Activated naive CD4-positive, alpha-beta T cell treated with anti-CD3 and anti-CD28 coated beads, Interleukin-2, amount 10 ng/mL, durations not matched to agents 7 days and 5 days (primary cell): Measurements from ENCODE around the gene SYNDIG1.

Experiments
- CTCF ChIA-PET: fragments of 350-600 bp; sonication (Branson Sonifier 250); formaldehyde crosslinking; loops from one replicate; lab custom pipeline; 2021; ENCODE audit warnings: antibody characterized with exemption; lab: Charles Lee
- DNase-seq: peaks from one replicate; pipeline ENCODE4 v3.0.0-alpha.2; 2020
- H3K27ac Mint-ChIP-seq: one replicate; pipeline ENCODE4 v1.8.0; 2021; ENCODE audit warnings: mild to moderate bottlenecking, moderate library complexity, mixed read lengths
- H3K27me3 Mint-ChIP-seq: one replicate; pipeline ENCODE4 v1.8.0; 2021; ENCODE audit warnings: mild to moderate bottlenecking, mixed read lengths
- H3K36me3 Mint-ChIP-seq: one replicate; pipeline ENCODE4 v1.8.0; 2021; ENCODE audit warnings: mixed read lengths
- H3K4me1 Mint-ChIP-seq: one replicate; pipeline ENCODE4 v1.8.0; 2021; ENCODE audit warnings: mixed read lengths
- H3K4me3 Mint-ChIP-seq: one replicate; pipeline ENCODE4 v1.8.0; 2021; ENCODE audit warnings: mild to moderate bottlenecking, moderate library complexity, mixed read lengths
- H3K9me3 Mint-ChIP-seq: one replicate; pipeline ENCODE4 v1.8.0; 2021; ENCODE audit warnings: mixed read lengths

Gene SYNDIG1

DNA sequence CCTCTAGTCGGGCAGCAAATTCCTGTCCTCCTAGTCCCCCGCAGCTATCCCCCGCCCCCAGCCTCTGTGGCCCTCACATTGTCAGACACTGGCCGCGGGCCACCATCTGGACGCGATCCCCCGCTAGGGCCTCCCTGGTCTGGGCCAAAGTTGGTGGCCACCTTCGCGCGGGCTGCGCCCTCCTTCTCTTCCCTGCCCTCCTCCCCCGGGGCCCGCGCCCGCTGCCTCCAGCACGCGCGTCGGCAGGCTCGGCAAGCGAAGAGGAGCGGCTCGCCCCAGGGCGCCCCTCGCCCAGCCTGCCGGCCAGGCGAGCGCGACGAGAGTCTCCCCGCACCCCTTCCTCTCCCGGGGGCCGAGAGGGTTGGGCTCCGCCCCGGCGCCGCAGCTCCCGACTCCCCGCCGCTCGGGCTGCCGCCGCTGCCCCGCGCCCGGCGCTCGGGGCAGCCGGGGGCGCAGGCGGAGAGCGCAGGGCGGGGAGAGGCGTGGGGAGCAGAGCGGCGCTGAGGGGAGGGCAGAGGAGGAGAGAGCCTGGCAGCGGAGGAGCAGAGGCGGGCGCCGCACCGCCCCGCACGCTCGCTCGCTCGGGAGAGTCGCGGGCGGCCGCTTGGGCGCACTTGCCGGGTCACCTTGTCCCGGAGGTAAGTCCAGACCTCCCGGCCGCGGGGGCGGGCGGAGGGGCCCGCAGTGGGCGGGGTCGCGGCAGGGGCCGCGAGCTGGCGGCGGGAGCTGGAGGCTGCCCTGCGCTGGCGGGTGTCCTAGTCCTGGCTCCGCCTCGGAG lies at the start of gene SYNDIG1:
Gene SYNDIG1, plus strand, starts transcription at position 514 of the 778 bp plus-strand sequence. CDS start 73,469 bp downstream, outside the sequence.
- no peak within 1 kb of the TSS for H3K4me3 Mint-ChIP-seq
- H3K9me3 Mint-ChIP-seq: no peaks in the 10 kb centered on the region
- H3K27me3 Mint-ChIP-seq: peaks cover 94% of the 10 kb centered on the region
- no peak for DNase-seq
- H3K36me3 Mint-ChIP-seq: no peaks in the 10 kb centered on the region
- peaks cover 11% of the 10 kb centered on the region for H3K4me1 Mint-ChIP-seq
- CTCF ChIA-PET: no interaction called here
- no peak within 1 kb of the TSS for H3K27ac Mint-ChIP-seq

DNA sequence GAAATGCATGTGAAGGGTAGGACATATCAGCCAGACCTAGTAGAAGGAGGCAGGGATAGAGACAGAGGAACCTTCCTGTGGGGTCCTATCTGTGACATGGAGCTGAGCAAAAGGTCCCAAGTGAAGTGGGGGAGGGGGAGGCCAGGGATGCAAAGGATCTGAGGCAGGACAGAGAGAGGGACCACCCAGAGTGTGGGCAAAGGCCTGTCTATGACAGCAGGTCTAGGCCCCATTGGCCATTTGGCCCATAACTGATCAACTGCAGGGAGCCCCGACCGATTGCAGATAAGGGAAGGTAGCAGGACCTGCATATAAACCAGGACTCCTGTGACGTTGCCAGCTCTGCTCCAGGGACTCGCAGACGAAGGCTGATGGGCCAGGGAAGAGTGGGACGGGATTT lies 49.6 kb upstream of the SYNDIG1 start:
- DNase-seq: no peak
- Mint-ChIP-seq H3K27ac (no peak overlapping the region), H3K4me3 (no peak overlapping the region), H3K36me3 (peaks cover 2% of the 10 kb centered on the region), H3K4me1 (no peaks in the 10 kb centered on the region), H3K9me3 (peaks cover 15% of the 10 kb centered on the region), H3K27me3 (peaks cover 13% of the 10 kb centered on the region)
- CTCF ChIA-PET: no interaction called here

DNA sequence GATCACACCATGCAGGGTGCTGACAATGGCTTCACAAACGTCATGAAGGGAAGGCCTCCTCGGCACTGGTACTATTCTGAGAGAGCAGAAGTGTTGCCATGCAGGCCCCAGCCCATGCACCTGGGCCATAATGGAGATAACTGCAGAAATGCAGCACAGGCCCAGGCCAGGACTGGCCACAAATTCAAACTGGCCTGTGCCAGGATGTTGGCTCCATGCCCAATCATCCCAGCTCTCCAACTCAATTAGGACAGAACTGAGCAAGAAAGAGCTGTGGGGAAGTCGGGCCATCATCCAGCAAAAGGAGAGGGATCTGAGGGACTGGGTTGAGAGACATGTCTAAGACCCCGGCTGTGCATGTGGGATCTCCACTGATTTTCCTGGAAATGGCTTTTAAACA lies 48.9 kb upstream of the SYNDIG1 start:
- Mint-ChIP-seq H3K9me3 (peaks cover 12% of the 10 kb centered on the region), H3K4me3 (no peak overlapping the region), H3K27me3 (peaks cover 14% of the 10 kb centered on the region), H3K4me1 (no peaks in the 10 kb centered on the region), H3K36me3 (peaks cover 2% of the 10 kb centered on the region), H3K27ac (no peak overlapping the region)
- CTCF ChIA-PET: no interaction called here
- no peak for DNase-seq

DNA sequence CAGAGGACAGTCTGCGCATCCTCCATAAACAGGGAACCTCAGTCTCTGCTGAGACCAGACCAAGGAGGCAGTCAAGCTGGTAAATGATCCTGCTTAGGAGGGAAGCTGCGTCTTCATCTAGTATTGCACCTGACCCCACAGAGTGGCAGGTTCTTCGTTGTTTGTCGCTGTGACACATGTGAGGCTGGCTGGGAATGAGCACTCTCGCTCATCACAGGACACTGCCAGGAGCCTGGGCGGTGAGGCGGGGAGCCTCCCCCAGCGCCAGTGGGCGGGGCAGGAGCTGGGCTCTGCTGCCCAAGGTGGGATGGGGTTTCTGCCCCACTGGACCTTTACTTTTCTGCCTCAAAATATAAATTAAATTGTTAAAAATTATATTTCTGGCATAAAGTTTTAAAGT lies 48.4 kb upstream of the SYNDIG1 start:
- Mint-ChIP-seq H3K4me1 (no peaks in the 10 kb centered on the region), H3K27me3 (peaks cover 17% of the 10 kb centered on the region), H3K4me3 (no peak overlapping the region), H3K36me3 (no peaks in the 10 kb centered on the region), H3K9me3 (peaks cover 7% of the 10 kb centered on the region), H3K27ac (no peak overlapping the region)
- CTCF ChIA-PET: no interaction called here
- DNase-seq: no peak

DNA sequence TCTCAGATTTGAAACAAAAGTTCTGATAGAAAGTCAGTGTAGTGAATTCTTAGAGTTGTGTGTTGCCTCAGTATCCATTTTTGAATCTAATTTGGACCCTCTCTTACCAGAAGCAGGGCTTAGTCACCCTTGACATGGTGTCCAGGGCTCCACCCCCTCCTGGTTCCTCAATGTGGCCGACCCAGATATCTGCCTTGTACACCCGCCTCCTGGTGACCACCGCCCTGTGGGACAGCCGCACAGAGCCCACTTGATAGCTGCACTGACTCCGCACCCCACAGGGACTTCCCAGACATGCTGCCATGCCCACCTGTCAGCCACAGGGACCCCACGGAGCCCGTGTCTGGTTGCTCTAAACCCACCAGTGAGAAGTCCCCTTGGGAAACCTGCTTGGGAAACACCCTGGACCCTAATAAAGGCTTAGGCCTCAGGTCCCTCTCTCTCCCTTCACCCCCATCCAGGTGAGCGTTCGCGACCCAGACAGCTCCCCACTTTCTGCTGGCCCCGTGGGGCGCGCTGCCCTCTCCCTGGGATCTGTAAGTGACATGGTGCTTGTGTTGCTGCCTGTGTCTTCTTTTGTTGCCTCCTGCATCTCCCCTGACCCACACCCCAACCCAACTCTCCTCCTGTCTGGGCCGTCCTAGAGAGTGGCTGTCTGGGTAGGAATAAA lies 47.2 kb upstream of the SYNDIG1 start:
- H3K27me3 Mint-ChIP-seq: peaks cover 17% of the 10 kb centered on the region
- CTCF ChIA-PET: no interaction called here
- no peak overlapping the region for H3K4me3 Mint-ChIP-seq
- DNase-seq: no peak
- H3K27ac Mint-ChIP-seq: no peak overlapping the region
- no peaks in the 10 kb centered on the region for H3K4me1 Mint-ChIP-seq
- H3K9me3 Mint-ChIP-seq: no peaks in the 10 kb centered on the region
- H3K36me3 Mint-ChIP-seq: no peaks in the 10 kb centered on the region

DNA sequence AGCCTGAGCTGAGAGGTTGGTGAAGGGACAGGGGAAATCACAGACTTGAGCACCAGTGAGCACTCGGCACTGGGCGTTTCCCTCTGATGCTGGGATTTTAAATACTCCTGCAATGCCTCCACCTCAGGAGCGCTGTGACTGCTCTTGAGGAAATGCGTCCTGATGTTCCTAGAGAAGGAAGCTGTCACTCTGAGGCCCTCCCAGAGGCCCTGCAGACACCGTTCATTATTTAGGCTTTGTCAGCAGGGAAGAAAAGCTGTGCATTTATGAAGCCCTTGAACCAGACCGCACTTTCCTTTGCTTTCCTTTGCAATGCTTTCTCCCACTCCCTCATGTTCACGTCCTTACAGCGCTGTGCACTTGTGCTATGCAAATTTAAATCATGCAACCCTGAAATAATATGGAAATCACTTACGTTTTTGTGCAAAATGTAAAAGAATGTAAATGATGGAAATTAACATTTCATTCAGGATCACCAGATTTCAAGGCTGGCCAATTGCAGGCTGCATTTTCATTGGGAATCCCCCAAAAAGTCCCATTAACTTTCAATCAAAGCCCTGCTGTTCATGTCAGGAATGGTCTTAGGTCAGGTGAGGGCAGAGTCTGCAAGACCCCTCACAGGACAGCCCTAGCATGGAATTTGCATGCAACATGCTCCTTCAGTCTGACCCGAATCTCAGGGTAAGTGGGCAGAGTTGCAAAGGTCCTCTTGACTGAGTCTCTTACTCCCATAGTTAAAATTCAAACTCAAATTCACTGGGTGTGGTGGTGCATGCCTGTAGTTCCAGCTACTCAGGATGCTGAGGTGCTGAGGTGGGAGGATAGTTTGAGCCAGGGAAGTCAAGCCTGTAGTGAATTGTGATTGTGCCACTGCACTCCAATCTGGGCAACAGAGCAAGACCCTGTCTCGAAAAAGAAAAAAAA lies 45.8 kb upstream of the SYNDIG1 start:
- H3K27me3 Mint-ChIP-seq: peaks cover 17% of the 10 kb centered on the region

DNA sequence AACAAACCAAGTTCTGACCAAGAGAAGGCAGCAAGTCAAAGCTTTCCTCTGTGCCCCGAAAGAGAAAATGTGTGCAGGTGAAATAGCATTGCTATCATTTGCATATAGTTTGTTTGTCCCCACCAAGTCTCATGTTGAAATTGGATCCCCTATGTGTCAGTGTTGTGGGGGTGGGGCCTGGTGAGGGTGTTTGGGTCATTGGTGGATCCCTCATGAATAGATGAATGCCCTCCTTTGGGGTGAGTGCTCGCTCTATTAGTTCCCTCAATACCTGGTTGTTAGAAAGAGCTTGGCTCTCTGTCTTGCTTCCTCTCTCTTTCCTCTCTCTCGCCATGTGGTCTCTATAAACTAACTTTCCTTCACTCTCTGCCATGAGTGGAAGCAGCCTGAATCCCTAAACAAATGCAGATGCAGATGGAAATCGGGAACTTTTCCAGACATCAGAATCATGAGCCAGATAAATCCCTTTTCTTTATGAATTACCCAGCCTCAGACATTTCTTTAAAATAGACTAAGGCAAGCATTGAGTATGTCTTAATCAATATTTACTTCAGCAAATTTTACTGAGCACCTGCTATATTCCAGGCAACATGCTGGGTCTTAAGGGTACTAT lies 43.8 kb upstream of the SYNDIG1 start:
- H3K4me3 Mint-ChIP-seq: no peak overlapping the region
- no peak overlapping the region for H3K27ac Mint-ChIP-seq
- DNase-seq: no peak
- no peaks in the 10 kb centered on the region for H3K4me1 Mint-ChIP-seq
- H3K9me3 Mint-ChIP-seq: no peaks in the 10 kb centered on the region
- CTCF ChIA-PET: no interaction called here
- H3K36me3 Mint-ChIP-seq: no peaks in the 10 kb centered on the region
- H3K27me3 Mint-ChIP-seq: peaks cover 19% of the 10 kb centered on the region

More for the DNA sequence above, 45.8 kb upstream of the SYNDIG1 start:
- Mint-ChIP-seq H3K4me3 (no peak overlapping the region), H3K27ac (no peak overlapping the region), H3K9me3 (no peaks in the 10 kb centered on the region), H3K4me1 (no peaks in the 10 kb centered on the region), H3K36me3 (no peaks in the 10 kb centered on the region)
- CTCF ChIA-PET: no interaction called here
- no peak for DNase-seq

DNA sequence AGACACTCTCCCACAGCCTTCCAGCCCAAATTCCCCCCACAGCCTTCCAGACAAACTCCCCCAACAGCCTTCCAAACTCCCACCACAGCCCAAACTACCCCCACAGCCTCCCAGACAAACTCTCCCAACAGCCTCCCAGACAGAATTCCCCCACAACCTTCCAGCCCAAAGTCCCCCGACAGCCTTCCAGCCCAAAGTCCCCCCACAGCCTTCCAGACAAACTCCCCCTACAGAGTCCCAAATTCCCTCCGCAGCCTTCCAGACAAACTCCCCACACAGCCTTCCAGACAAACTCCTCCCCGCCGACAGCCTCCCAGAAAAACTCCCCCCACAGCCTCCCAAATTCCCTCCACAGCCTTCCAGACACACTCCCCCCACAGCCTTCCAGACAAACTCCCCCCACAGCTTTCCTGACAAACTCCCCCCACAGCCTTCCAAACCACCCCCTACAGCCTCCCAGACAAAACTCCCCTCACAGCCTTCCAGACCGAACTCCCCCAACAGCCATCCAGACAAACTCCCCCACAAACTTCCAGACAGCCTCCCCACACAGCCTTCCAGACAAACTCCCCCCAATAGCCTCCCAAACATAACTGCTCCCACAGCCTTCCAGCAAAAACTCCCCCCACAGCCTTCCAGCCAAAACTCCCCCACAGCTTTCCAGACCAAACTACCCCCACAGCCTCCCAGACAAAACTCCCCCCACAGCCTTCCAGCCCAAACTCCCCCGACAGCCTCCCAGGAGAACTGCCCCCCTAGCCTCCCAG lies 38.0 kb upstream of the SYNDIG1 start:
- H3K27ac Mint-ChIP-seq: no peak overlapping the region
- no peaks in the 10 kb centered on the region for H3K36me3 Mint-ChIP-seq
- CTCF ChIA-PET: no interaction called here
- peaks cover 3% of the 10 kb centered on the region for H3K27me3 Mint-ChIP-seq
- no peak for DNase-seq
- no peak overlapping the region for H3K4me3 Mint-ChIP-seq
- no peaks in the 10 kb centered on the region for H3K9me3 Mint-ChIP-seq
- no peaks in the 10 kb centered on the region for H3K4me1 Mint-ChIP-seq

DNA sequence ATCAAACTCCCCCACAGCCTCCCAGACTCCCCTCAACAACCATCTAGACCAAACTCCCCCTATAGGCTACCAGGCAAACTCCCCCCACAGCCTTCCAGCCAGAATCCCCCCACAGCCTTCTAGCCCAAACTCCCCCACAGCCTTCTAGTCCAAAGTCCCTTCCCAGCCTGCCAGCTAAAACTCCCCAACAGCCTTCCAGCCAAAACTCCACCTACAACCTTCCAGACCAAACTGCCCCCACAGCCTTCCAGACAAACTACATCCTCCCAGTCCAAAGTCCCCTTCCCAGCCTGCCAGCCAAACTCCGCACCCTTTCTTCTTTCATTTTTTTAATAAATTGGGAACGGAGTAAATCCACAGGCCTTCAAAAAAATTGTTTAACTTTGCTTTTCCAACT lies 37.4 kb upstream of the SYNDIG1 start:
- no peak overlapping the region for H3K4me3 Mint-ChIP-seq
- H3K4me1 Mint-ChIP-seq: no peaks in the 10 kb centered on the region
- H3K27ac Mint-ChIP-seq: no peak overlapping the region
- CTCF ChIA-PET: no interaction called here
- peaks cover 3% of the 10 kb centered on the region for H3K27me3 Mint-ChIP-seq
- H3K36me3 Mint-ChIP-seq: no peaks in the 10 kb centered on the region
- DNase-seq: no peak
- H3K9me3 Mint-ChIP-seq: no peaks in the 10 kb centered on the region

DNA sequence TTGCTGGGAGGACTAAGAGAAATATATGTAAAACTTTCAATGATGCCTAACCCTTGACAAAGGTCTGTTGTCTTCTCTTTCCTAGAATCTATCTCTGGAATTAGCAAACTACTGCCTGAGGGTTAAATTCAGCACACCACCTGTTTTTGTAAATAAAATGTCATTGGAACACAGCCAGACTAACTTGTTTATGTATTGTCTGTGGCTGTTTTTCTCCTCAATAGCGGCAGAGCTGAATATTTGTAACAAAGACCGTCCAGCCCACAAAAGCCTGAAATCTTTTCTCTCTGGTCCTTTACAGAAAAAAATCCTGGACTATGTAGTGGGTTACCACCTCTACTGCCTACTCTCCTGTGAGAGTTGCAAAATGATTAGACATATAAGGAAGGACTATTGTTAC lies 33.3 kb upstream of the SYNDIG1 start:
- CTCF ChIA-PET: no interaction called here
- no peak for DNase-seq
- Mint-ChIP-seq H3K27me3 (peaks cover 4% of the 10 kb centered on the region), H3K4me3 (no peak overlapping the region), H3K27ac (no peak overlapping the region), H3K9me3 (no peaks in the 10 kb centered on the region), H3K4me1 (no peaks in the 10 kb centered on the region), H3K36me3 (no peaks in the 10 kb centered on the region)

DNA sequence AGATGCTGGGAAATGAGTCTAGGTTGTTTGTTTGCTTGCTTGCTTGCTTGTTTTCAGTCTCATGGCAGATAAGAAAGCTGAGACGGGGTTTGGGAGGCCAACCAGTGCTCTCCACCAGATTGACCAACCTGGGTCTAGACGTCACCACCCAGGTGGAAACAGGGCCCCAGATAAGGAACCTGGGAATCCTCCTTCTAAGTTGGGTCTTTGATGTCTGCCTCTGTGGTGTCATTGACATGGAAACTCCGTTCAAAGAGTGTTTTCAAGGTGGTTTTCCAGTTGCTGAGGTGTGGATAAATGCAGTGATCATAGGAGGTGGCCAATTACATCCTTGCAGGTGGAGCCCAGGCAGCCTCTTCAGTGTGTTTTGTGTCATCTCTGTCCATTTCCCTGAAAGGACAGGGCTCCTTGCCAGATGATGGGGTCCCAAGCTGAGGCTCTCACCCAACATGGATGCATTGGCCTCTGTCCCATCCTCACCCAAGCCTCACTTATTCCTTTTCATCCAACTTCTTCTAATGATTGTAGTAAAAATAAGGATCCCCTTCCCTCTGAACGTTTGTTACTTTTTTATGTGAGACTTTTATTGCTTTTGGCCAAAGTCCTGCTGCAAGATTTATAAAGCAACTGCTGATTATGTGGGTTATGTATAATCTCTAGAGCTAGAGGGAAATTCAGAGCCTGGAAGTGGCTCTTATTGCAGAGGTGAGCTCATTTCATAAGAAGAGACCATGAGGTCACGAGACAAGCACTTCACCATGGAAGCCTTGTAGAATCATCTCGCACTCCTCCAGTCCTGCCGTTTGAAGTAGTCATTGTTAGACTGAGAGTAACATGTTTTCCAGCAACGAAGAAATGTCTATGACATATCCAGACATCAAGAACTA lies 32.0 kb upstream of the SYNDIG1 start:
- Mint-ChIP-seq H3K27ac (no peak overlapping the region), H3K4me3 (no peak overlapping the region), H3K9me3 (no peaks in the 10 kb centered on the region), H3K36me3 (no peaks in the 10 kb centered on the region), H3K4me1 (no peaks in the 10 kb centered on the region), H3K27me3 (peaks cover 4% of the 10 kb centered on the region)
- CTCF ChIA-PET: no interaction called here
- no peak for DNase-seq

DNA sequence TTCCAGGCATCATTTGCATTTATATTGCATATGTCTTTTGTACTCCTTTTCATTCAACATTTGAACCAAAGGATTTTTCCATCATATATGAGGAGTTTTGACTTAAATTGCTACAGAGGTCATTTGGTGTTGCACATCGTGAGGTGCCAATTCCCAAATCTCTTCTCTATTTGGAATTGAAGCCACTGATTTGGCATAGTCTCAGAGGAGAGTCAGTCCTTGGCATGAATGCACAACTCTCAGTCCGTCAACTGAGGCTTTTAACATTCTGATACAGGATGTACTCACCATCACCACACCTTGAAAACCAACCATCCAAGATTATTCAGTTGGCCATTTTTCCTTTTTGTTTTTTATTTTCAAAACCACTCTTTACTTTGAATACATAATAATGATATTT lies 31.1 kb upstream of the SYNDIG1 start:
- peaks cover 9% of the 10 kb centered on the region for H3K27me3 Mint-ChIP-seq
- H3K27ac Mint-ChIP-seq: no peak overlapping the region
- H3K4me1 Mint-ChIP-seq: no peaks in the 10 kb centered on the region
- DNase-seq: no peak
- no peak overlapping the region for H3K4me3 Mint-ChIP-seq
- no peaks in the 10 kb centered on the region for H3K9me3 Mint-ChIP-seq
- H3K36me3 Mint-ChIP-seq: no peaks in the 10 kb centered on the region
- CTCF ChIA-PET: no interaction called here
